ENCODE results near the gene ANKRD66. TPM values are rescaled to one million over a fixed set of nuclear protein-coding genes. Genes with fewer than 3 reads are reported as not detected.

ANKRD66 gene
- total RNA-seq, 1 experiment from 2014 or later, result not detected

DNA sequence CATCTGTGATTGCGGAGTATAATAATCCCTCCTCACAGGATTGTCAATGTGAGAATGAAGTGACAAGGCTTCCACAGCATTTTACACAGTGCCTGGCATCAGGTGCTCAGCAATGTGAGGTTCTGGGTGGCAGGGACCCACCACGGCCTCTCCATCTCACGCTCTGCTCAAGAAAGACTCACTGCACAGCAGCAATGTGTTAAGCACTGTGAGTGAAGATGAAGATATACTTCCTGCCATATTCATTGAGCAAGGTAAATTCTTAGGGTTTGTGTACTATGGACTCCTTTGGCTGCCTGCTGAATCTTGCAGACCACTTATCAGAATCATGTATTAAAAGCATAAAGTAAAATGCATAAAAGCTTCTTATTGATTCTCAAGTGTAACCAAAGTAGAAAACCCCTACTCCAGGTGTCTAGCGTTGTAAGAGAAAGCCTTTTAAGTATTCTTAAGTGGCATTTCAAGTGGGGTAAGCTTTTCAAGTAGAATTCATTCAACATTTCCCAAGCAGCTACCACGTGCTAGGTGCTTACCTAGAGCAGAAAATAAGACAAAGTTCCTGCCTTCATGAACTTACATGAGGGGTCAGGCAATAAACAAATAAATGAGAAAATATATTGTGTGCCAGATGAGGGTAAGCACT, 29.5 kb downstream of the ANKRD66 start:
- H3K4me3 Mint-ChIP-seq (ENCODE audit: unreplicated experiment), result no peak overlapping the region
- H3K27me3 Mint-ChIP-seq (ENCODE audit: insufficient read depth, unreplicated experiment), result peaks cover 10% of the 10 kb centered on the region
- BruUV-seq (replicated peaks), result no TSS peak
- H3K9me3 Mint-ChIP-seq (ENCODE audit: unreplicated experiment), result no peaks in the 10 kb centered on the region
- CTCF ChIA-PET, result interaction anchor here (0.5 to 0.6 kb wide), 2 partner anchors 20 to 698 kb away, joined by 3 to 4 read pairs; no protein-coding TSS in a partner anchor
- POLR2A ChIA-PET, result interaction anchor here (0.6 to 1.0 kb wide), 2 partner anchors 49 to 63 kb away, joined by 3 to 4 read pairs; no protein-coding TSS in a partner anchor
- no peak for TF ChIP-seq CTCF (IDR thresholded peaks at IDR 0.05; ENCODE audit: unreplicated experiment)
- intact Hi-C loops (cut with micrococcal nuclease), result no loop called here
- no peak for DNase-seq (ENCODE audit: unreplicated experiment)
- H3K4me1 Mint-ChIP-seq (ENCODE audit: insufficient read depth, unreplicated experiment), result peaks cover 8% of the 10 kb centered on the region
- H3K27ac Mint-ChIP-seq (ENCODE audit: low read depth, unreplicated experiment), result no peak overlapping the region
- no peaks in the 10 kb centered on the region for H3K36me3 Mint-ChIP-seq (ENCODE audit: insufficient read depth, unreplicated experiment)

- CTCF ChIA-PET, result interaction anchor here (0.9 to 1.1 kb wide), 4 partner anchors 12 to 357 kb away, joined by 3 to 5 read pairs (median 3); no protein-coding TSS in a partner anchor
- peaks cover 8% of the 10 kb centered on the region for H3K4me1 Mint-ChIP-seq (ENCODE audit: insufficient read depth, unreplicated experiment)
- peaks cover 10% of the 10 kb centered on the region for H3K27me3 Mint-ChIP-seq (ENCODE audit: insufficient read depth, unreplicated experiment)
- intact Hi-C loops (cut with micrococcal nuclease), result no loop called here
- H3K4me3 Mint-ChIP-seq (ENCODE audit: unreplicated experiment), result no peak overlapping the region
- TF ChIP-seq CTCF (IDR thresholded peaks at IDR 0.05; ENCODE audit: unreplicated experiment), result no peak
- no TSS peak for BruUV-seq (replicated peaks)
- H3K27ac Mint-ChIP-seq (ENCODE audit: low read depth, unreplicated experiment), result no peak overlapping the region
- no peak for DNase-seq (ENCODE audit: unreplicated experiment)
- no peaks in the 10 kb centered on the region for H3K36me3 Mint-ChIP-seq (ENCODE audit: insufficient read depth, unreplicated experiment)
- POLR2A ChIA-PET, result interaction anchor here (1.1 kb wide), 1 partner anchor 25 kb away, joined by 3 read pairs; no protein-coding TSS in a partner anchor
- H3K9me3 Mint-ChIP-seq (ENCODE audit: unreplicated experiment), result no peaks in the 10 kb centered on the region
These were observed 31.0 kb downstream of the ANKRD66 start for GRCh38 chr6:46777476-46778346.

GRCh38 chr6:46781478-46782378, 35.0 kb downstream of the ANKRD66 start:
- H3K9me3 Mint-ChIP-seq (ENCODE audit: unreplicated experiment), result no peaks in the 10 kb centered on the region
- POLR2A ChIA-PET, result no interaction called here
- intact Hi-C loops (cut with micrococcal nuclease), result loop anchor here (1.0 to 10.0 kb wide), 7 partner anchors 67 to 691 kb away; partner anchors contain the start of gene ADGRF1
- H3K36me3 Mint-ChIP-seq (ENCODE audit: insufficient read depth, unreplicated experiment), result no peaks in the 10 kb centered on the region
- no peak overlapping the region for H3K4me3 Mint-ChIP-seq (ENCODE audit: unreplicated experiment)
- CTCF ChIA-PET, result interaction anchor here (0.7 to 1.3 kb wide), 4 partner anchors 66 to 507 kb away, joined by 3 to 6 read pairs (median 6); no protein-coding TSS in a partner anchor
- no peak overlapping the region for H3K27ac Mint-ChIP-seq (ENCODE audit: low read depth, unreplicated experiment)
- H3K27me3 Mint-ChIP-seq (ENCODE audit: insufficient read depth, unreplicated experiment), result peaks cover 10% of the 10 kb centered on the region
- peak; percentile 53 for TF ChIP-seq CTCF (IDR thresholded peaks at IDR 0.05; ENCODE audit: unreplicated experiment)
- DNase-seq (ENCODE audit: unreplicated experiment), result peak; percentile 78
- no TSS peak for BruUV-seq (replicated peaks)
- H3K4me1 Mint-ChIP-seq (ENCODE audit: insufficient read depth, unreplicated experiment), result no peaks in the 10 kb centered on the region

Measured in MCF 10A (cell line).